ENCODE results near the gene PCDHGA5. TPM values are rescaled to one million over a fixed set of nuclear protein-coding genes. Genes with fewer than 3 reads are reported as not detected.
A peak's percentile ranks its signal among the peaks of the same experiment; 100 is the strongest.

Gene PCDHGA5
- polyA plus RNA-seq, 3 donors: not detected

GRCh38 chr5:141342773-141343172 lies 21.2 kb upstream of the PCDHGA5 start:
- whole genome bisulfite sequencing (ENCODE audit: insufficient coverage): 40% methylated on average over 1 of the region's 1 CpG
- Histone ChIP-seq H4K20me1 (ENCODE audit: insufficient read depth, low read length) (no peaks in the 10 kb centered on the region), H3K9me3 (replicated peaks in 1 of 2; ENCODE audit: control insufficient read depth in 1 of 2, insufficient read depth in 1 of 2, low read length in 2 of 2) (peaks cover 53 to 79% of the 10 kb centered on the region in 2 donors), H3K79me2 (ENCODE audit: insufficient read depth, low read length) (no peaks in the 10 kb centered on the region), H3K4me3 (replicated peaks in 1 of 3; ENCODE audit: low read depth in 2 of 3, low read length in 3 of 3) (no peak overlapping the region), H3K4me2 (replicated peaks; ENCODE audit: extremely low read depth, low read length, poor library complexity, severe bottlenecking) (no peak overlapping the region), H2AFZ (ENCODE audit: insufficient read depth, low read depth, low read length, poor library complexity, severe bottlenecking) (no peak overlapping the region), H3K9ac (ENCODE audit: insufficient read depth, low read length, poor library complexity, severe bottlenecking) (no peak overlapping the region), H3K4me1 (ENCODE audit: control insufficient read depth in 1 of 2, insufficient read depth in 2 of 2, low read length in 2 of 2) (no peaks in the 10 kb centered on the region), H3K27ac (ENCODE audit: low read depth in 1 of 2, low read length in 2 of 2) (no peak overlapping the region), H3K27me3 (ENCODE audit: control insufficient read depth in 2 of 2, insufficient read depth in 2 of 2, low read length in 2 of 2) (peaks cover 8 to 60% of the 10 kb centered on the region in 2 donors), H3K36me3 (replicated peaks in 1 of 2; ENCODE audit: control insufficient read depth in 1 of 2, insufficient read depth in 2 of 2, low read length in 2 of 2) (no peaks in the 10 kb centered on the region)
- H3K4me1 Mint-ChIP-seq: peaks cover 2% of the 10 kb centered on the region
- H3K27me3 Mint-ChIP-seq (ENCODE audit: low read depth in 3 of 3): peaks cover 38 to 74% (median 64%) of the 10 kb centered on the region in 3 donors
- peaks cover 4 to 11% of the 10 kb centered on the region in 2 donors for H3K36me3 Mint-ChIP-seq
- intact Hi-C loops (cut with micrococcal nuclease): no loop called here
- DNase-seq: no peak
- no peak overlapping the region for H3K27ac Mint-ChIP-seq
- TF ChIP-seq, protein P1, sequence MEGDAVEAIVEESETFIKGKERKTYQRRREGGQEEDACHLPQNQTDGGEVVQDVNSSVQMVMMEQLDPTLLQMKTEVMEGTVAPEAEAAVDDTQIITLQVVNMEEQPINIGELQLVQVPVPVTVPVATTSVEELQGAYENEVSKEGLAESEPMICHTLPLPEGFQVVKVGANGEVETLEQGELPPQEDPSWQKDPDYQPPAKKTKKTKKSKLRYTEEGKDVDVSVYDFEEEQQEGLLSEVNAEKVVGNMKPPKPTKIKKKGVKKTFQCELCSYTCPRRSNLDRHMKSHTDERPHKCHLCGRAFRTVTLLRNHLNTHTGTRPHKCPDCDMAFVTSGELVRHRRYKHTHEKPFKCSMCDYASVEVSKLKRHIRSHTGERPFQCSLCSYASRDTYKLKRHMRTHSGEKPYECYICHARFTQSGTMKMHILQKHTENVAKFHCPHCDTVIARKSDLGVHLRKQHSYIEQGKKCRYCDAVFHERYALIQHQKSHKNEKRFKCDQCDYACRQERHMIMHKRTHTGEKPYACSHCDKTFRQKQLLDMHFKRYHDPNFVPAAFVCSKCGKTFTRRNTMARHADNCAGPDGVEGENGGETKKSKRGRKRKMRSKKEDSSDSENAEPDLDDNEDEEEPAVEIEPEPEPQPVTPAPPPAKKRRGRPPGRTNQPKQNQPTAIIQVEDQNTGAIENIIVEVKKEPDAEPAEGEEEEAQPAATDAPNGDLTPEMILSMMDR (IDR thresholded peaks at IDR 0.05): no peak
- peaks cover 48 to 86% (median 80%) of the 10 kb centered on the region in 7 donors for H3K9me3 Mint-ChIP-seq
- no peak overlapping the region for H3K4me3 Mint-ChIP-seq

DNA sequence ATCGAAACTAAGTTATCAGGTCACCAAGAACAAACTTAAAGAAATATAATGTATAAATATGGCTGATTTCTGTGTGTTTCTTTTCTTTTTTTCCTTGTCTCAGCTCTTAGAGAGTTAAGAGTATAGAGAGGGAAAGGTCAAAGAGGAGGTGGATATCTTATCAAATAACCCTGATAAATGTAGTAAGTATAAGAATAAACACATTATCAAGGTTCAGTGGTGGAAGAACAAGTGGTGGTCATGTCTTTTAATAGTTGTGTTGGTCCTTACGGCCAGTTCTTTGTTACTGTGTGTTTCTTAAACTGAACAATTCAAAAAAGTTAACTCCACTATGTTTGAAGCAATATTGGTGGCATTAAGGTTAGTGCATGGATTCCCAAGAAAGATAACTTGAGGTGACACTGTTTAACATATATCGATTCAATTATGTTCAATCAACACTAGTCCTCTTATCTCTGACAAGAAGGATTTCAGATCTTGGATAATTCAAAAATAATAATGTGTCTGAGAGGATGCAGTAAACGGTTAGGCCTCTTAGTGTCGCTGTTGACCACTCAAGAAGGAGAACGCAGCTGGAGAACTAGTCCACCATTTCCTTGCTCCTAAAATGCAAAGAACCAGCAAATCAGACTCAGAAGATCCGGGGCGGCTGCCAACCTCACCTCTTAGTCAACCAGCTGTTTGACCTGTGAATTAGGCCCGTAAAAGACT lies 20.6 kb upstream of the PCDHGA5 start, which contains the start of gene PCDHGA3:
PCDHGA3 (plus strand) TSS at position 588 of the 711 bp plus-strand sequence. CDS start 205 bp downstream, outside the sequence.
- H3K27me3 ChIP-seq (ENCODE audit: control insufficient read depth in 2 of 2, insufficient read depth in 2 of 2, low read length in 2 of 2): peaks cover 6 to 54% of the 10 kb centered on the region in 2 donors
- no peaks in the 10 kb centered on the region for H3K36me3 ChIP-seq (replicated peaks in 1 of 2; ENCODE audit: control insufficient read depth in 1 of 2, insufficient read depth in 2 of 2, low read length in 2 of 2)
- TF ChIP-seq, protein P1 (IDR thresholded peaks at IDR 0.05): peak; percentile 15
- DNase-seq: no peak
- no peaks in the 10 kb centered on the region for H4K20me1 ChIP-seq (ENCODE audit: insufficient read depth, low read length)
- no peaks in the 10 kb centered on the region for H3K79me2 ChIP-seq (ENCODE audit: insufficient read depth, low read length)
- no peak within 1 kb of the TSS for H2AFZ ChIP-seq (ENCODE audit: insufficient read depth, low read depth, low read length, poor library complexity, severe bottlenecking)
- H3K4me1 ChIP-seq (ENCODE audit: control insufficient read depth in 1 of 2, insufficient read depth in 2 of 2, low read length in 2 of 2): no peaks in the 10 kb centered on the region
- peak within 1 kb of the TSS; percentile 22 for H3K4me2 ChIP-seq (replicated peaks; ENCODE audit: extremely low read depth, low read length, poor library complexity, severe bottlenecking)
- Mint-ChIP-seq H3K27ac (peak within 1 kb of the TSS in 1 of 7 donors; percentile 28), H3K9me3 (peaks cover 48 to 83% (median 75%) of the 10 kb centered on the region in 7 donors), H3K36me3 (peaks cover 4 to 11% of the 10 kb centered on the region in 2 donors), H3K4me1 (peaks cover 2% of the 10 kb centered on the region), H3K27me3 (ENCODE audit: low read depth in 3 of 3) (peaks cover 33 to 69% (median 58%) of the 10 kb centered on the region in 3 donors), H3K4me3 (peak within 1 kb of the TSS; percentile 66 to 71)
- intact Hi-C loops (cut with micrococcal nuclease): no loop called here
- no peak within 1 kb of the TSS for H3K4me3 ChIP-seq (replicated peaks in 1 of 3; ENCODE audit: low read depth in 2 of 3, low read length in 3 of 3)
- 16% methylated on average over 6 of the region's 9 CpGs for WGBS (ENCODE audit: insufficient coverage)
- H3K27ac ChIP-seq (ENCODE audit: low read depth in 1 of 2, low read length in 2 of 2): no peak within 1 kb of the TSS
- peaks cover 53 to 74% of the 10 kb centered on the region in 2 donors for H3K9me3 ChIP-seq (replicated peaks in 1 of 2; ENCODE audit: control insufficient read depth in 1 of 2, insufficient read depth in 1 of 2, low read length in 2 of 2)
- no peak within 1 kb of the TSS for H3K9ac ChIP-seq (ENCODE audit: insufficient read depth, low read length, poor library complexity, severe bottlenecking)
